ENCODE results near the gene RPP21. TPM values are rescaled to one million over a fixed set of nuclear protein-coding genes. Genes with fewer than 3 reads are reported as not detected.
"Not testable (repeated sequence)": the region's sequence is repeated elsewhere in the genome, so short reads cannot be mapped to it uniquely, and the experiment has no call there.

Gene RPP21
- total RNA-seq, 2 experiments from 2014 or later: 37.7 to 44.0 TPM

- Mint-ChIP-seq H3K4me1 (peaks cover 5% of the 10 kb centered on the region), H3K27me3 (peaks cover 92% of the 10 kb centered on the region), H3K9me3 (ENCODE audit: low read depth) (no peaks in the 10 kb centered on the region), H3K36me3 (no peaks in the 10 kb centered on the region), H3K27ac (no peak overlapping the region), H3K4me3 (no peak overlapping the region)
- ATAC-seq (no peak), DNase-seq (no peak)
- CTCF ChIA-PET: no interaction called here
Measured at GRCh38 chr6:30361661-30362060, 16.7 kb downstream of the RPP21 start.

- peaks cover 80% of the 10 kb centered on the region for H3K27me3 Mint-ChIP-seq
- H3K9me3 Mint-ChIP-seq (ENCODE audit: low read depth): no peaks in the 10 kb centered on the region
- DNase-seq (no peak), ATAC-seq (no peak)
- H3K4me1 Mint-ChIP-seq: no peaks in the 10 kb centered on the region
- no peak overlapping the region for H3K4me3 Mint-ChIP-seq
- CTCF ChIA-PET: no interaction called here
- H3K27ac Mint-ChIP-seq: no peak overlapping the region
- H3K36me3 Mint-ChIP-seq: no peaks in the 10 kb centered on the region
Measured at GRCh38 chr6:30363459-30363858, 18.5 kb downstream of the RPP21 start.

- Mint-ChIP-seq H3K9me3 (ENCODE audit: low read depth) (no peaks in the 10 kb centered on the region), H3K36me3 (no peaks in the 10 kb centered on the region), H3K27ac (no peak overlapping the region), H3K4me1 (no peaks in the 10 kb centered on the region), H3K27me3 (peaks cover 82% of the 10 kb centered on the region), H3K4me3 (no peak overlapping the region)
- ATAC-seq (no peak), DNase-seq (no peak)
- CTCF ChIA-PET: interaction anchor here (0.5 kb wide), 1 partner anchor 81 kb away, joined by 4 read pairs; no protein-coding TSS in a partner anchor
Measured at GRCh38 chr6:30364591-30364990, 19.6 kb downstream of the RPP21 start.

- H3K36me3 Mint-ChIP-seq; H3K4me1 Mint-ChIP-seq; DNase-seq; H3K4me3 Mint-ChIP-seq; H3K27ac Mint-ChIP-seq; H3K9me3 Mint-ChIP-seq (ENCODE audit: low read depth); ATAC-seq: not testable (repeated sequence)
- CTCF ChIA-PET: interaction anchor here (1.0 to 1.3 kb wide), 2 partner anchors 27 to 28 kb away, joined by 3 read pairs; no protein-coding TSS in a partner anchor
- peaks cover 60% of the 10 kb centered on the region for H3K27me3 Mint-ChIP-seq
Measured at GRCh38 chr6:30369280-30369679, 24.3 kb downstream of the RPP21 start.

- no peak overlapping the region for H3K4me3 Mint-ChIP-seq
- H3K27ac Mint-ChIP-seq: no peak overlapping the region
- H3K9me3 Mint-ChIP-seq (ENCODE audit: low read depth): no peaks in the 10 kb centered on the region
- H3K27me3 Mint-ChIP-seq: peaks cover 67% of the 10 kb centered on the region
- CTCF ChIA-PET: no interaction called here
- no peaks in the 10 kb centered on the region for H3K36me3 Mint-ChIP-seq
- ATAC-seq (no peak), DNase-seq (no peak)
- no peaks in the 10 kb centered on the region for H3K4me1 Mint-ChIP-seq
Measured at GRCh38 chr6:30378290-30378937, 33.5 kb downstream of the RPP21 start.

- no peak for ATAC-seq
- Mint-ChIP-seq H3K9me3 (ENCODE audit: low read depth) (no peaks in the 10 kb centered on the region), H3K27ac (no peak overlapping the region), H3K4me1 (no peaks in the 10 kb centered on the region), H3K4me3 (no peak overlapping the region), H3K27me3 (peaks cover 71% of the 10 kb centered on the region), H3K36me3 (no peaks in the 10 kb centered on the region)
- CTCF ChIA-PET: interaction anchor here (0.8 kb wide), 1 partner anchor 22 kb away, joined by 3 read pairs; no protein-coding TSS in a partner anchor
- DNase-seq: no peak
Measured at GRCh38 chr6:30380464-30380863, 35.5 kb downstream of the RPP21 start.

- Mint-ChIP-seq H3K27ac (no peak overlapping the region), H3K36me3 (no peaks in the 10 kb centered on the region), H3K4me1 (no peaks in the 10 kb centered on the region), H3K9me3 (ENCODE audit: low read depth) (no peaks in the 10 kb centered on the region), H3K4me3 (no peak overlapping the region), H3K27me3 (peaks cover 84% of the 10 kb centered on the region)
- ATAC-seq (no peak), DNase-seq (no peak)
- CTCF ChIA-PET: interaction anchor here (1.4 kb wide), 1 partner anchor 26 kb away, joined by 3 read pairs; no protein-coding TSS in a partner anchor
Measured at GRCh38 chr6:30386166-30386565, 41.2 kb downstream of the RPP21 start.

- Mint-ChIP-seq H3K4me1 (no peaks in the 10 kb centered on the region), H3K9me3 (ENCODE audit: low read depth) (no peaks in the 10 kb centered on the region), H3K27me3 (peaks cover 78% of the 10 kb centered on the region), H3K4me3 (no peak overlapping the region), H3K36me3 (no peaks in the 10 kb centered on the region), H3K27ac (no peak overlapping the region)
- ATAC-seq (no peak), DNase-seq (no peak)
- CTCF ChIA-PET: no interaction called here
Measured at GRCh38 chr6:30391240-30391639, 46.3 kb downstream of the RPP21 start.

- Mint-ChIP-seq H3K4me1 (no peaks in the 10 kb centered on the region), H3K27me3 (peaks cover 83% of the 10 kb centered on the region), H3K36me3 (no peaks in the 10 kb centered on the region), H3K27ac (no peak overlapping the region), H3K4me3 (no peak overlapping the region), H3K9me3 (ENCODE audit: low read depth) (no peaks in the 10 kb centered on the region)
- ATAC-seq: no peak
- DNase-seq: no peak
- CTCF ChIA-PET: interaction anchor here (1.1 to 2.7 kb wide), 4 partner anchors 12 to 291 kb away, joined by 3 to 8 read pairs (median 3); no protein-coding TSS in a partner anchor
Measured at GRCh38 chr6:30394139-30394538, 49.2 kb downstream of the RPP21 start.

Other genes starting within 250 kb of the RPP21 start
- not detected for gene TRIM31, start 232.1 kb upstream of the RPP21 start, total RNA-seq
- gene TRIM40, start 209.0 kb upstream of the RPP21 start, total RNA-seq: not detected
- gene TRIM10, start 183.9 kb upstream of the RPP21 start, total RNA-seq: not detected
- gene TRIM15, start 181.6 kb upstream of the RPP21 start, total RNA-seq: not detected
- gene TRIM26, start 131.8 kb upstream of the RPP21 start, total RNA-seq: 100 to 1,000 TPM; 112 to 115 TPM
- 10 to 100 TPM; 13.6 to 16.4 TPM for gene TRIM39, start 18.2 kb upstream of the RPP21 start, total RNA-seq
- 100 to 1,000 TPM; 395 to 602 TPM for gene HLA-E, start 144.4 kb downstream of the RPP21 start, total RNA-seq
- gene GNL1, start 211.3 kb downstream of the RPP21 start, total RNA-seq: 10 to 100 TPM; 64.0 to 73.5 TPM
- gene PRR3, start 212.1 kb downstream of the RPP21 start, total RNA-seq: 10 to 100 TPM; 19.5 to 23.6 TPM
- gene ABCF1, start 226.3 kb downstream of the RPP21 start, total RNA-seq: 10 to 100 TPM; 73.8 to 98.6 TPM